GM19328 (cell line): Measurements from ENCODE around the gene GPR146.

Experiments
- ATAC-seq: cut with Tn5 transposase; IDR thresholded peaks from one replicate; pipeline ENCODE4 v1.9.1; 2021; ENCODE audit warnings: mild to moderate bottlenecking, moderate library complexity; ENCODE audit not compliant: unreplicated experiment

The GPR146 gene

GRCh38 chr7:1056785-1057410 lies 12.6 kb downstream of the GPR146 start:
- no peak for ATAC-seq

GRCh38 chr7:1057416-1058291 lies 13.3 kb downstream of the GPR146 start:
- ATAC-seq = no peak

- ATAC-seq = no peak
Observed at GRCh38 chr7:1058311-1058710, 14.0 kb downstream of the GPR146 start.

- no peak for ATAC-seq
Observed at GRCh38 chr7:1058821-1059199, 14.5 kb downstream of the GPR146 start.

- no peak for ATAC-seq
Observed at GRCh38 chr7:1059200-1060091, 15.1 kb downstream of the GPR146 start.

- no peak for ATAC-seq
Observed at GRCh38 chr7:1060315-1061072, 16.1 kb downstream of the GPR146 start.

- no peak for ATAC-seq
Observed at GRCh38 chr7:1061180-1061579, 16.8 kb downstream of the GPR146 start.

GRCh38 chr7:1062296-1063294 lies 18.2 kb downstream of the GPR146 start:
- ATAC-seq = peak; percentile 46

GRCh38 chr7:1063361-1063760 lies 19.0 kb downstream of the GPR146 start:
- ATAC-seq = no peak

GRCh38 chr7:1064581-1064980 lies 20.2 kb downstream of the GPR146 start:
- ATAC-seq = no peak

GRCh38 chr7:1065263-1065584 lies 20.9 kb downstream of the GPR146 start:
- no peak for ATAC-seq

GRCh38 chr7:1065585-1066241 lies 21.4 kb downstream of the GPR146 start:
- ATAC-seq = peak; percentile 52

- no peak for ATAC-seq
Observed at GRCh38 chr7:1066242-1066588, 21.9 kb downstream of the GPR146 start.

- ATAC-seq = no peak
Observed at GRCh38 chr7:1068013-1068412, 23.7 kb downstream of the GPR146 start.

GRCh38 chr7:1068619-1069018 lies 24.3 kb downstream of the GPR146 start:
- no peak for ATAC-seq

- ATAC-seq = no peak
Observed at GRCh38 chr7:1070544-1071011, 26.2 kb downstream of the GPR146 start.

GRCh38 chr7:1071731-1072254 lies 27.4 kb downstream of the GPR146 start:
- no peak for ATAC-seq

- no peak for ATAC-seq
Observed at GRCh38 chr7:1073142-1073977, 29.0 kb downstream of the GPR146 start.
